OCI-LY7 (cell line): ENCODE measurements around the gene KHSRP. TPM values are rescaled to one million over a fixed set of nuclear protein-coding genes. Genes with fewer than 3 reads are reported as not detected.

Experiments used
- BruUV-seq: library from RNA; stranded (reverse); fragments of 400-500 nt; replicated peaks from 2 replicates; lab custom pipeline; 2021; lab: Mats Ljungman, UMichigan
- CTCF ChIA-PET: fragments of 300-600 bp; sonication (Branson Sonifier 250); formaldehyde crosslinking; loops from one replicate; lab custom pipeline; 2022; ENCODE audit warnings: antibody characterized with exemption; ENCODE audit not compliant: unreplicated experiment; lab: Charles Lee
- POLR2A ChIA-PET: fragments of 300-600 bp; sonication (Branson Sonifier 250); formaldehyde crosslinking; loops from one replicate; lab custom pipeline; 2022; ENCODE audit warnings: antibody characterized with exemption; lab: Charles Lee
- DNase-seq: peaks from one replicate; pipeline ENCODE4 v3.0.0-alpha.2; 2015; ENCODE audit warnings: low spot score
- H2AFZ ChIP-seq: fragments of 200-600 bp; sonication (generic), shearing (Covaris generic); 2 replicates; pipeline ENCODE4 v1.6.1; 2014; ENCODE audit warnings: mild to moderate bottlenecking, antibody characterized with exemption, low read length, moderate library complexity
- H3K27ac ChIP-seq: fragments of 200-600 bp; sonication (generic); 2 replicates; pipeline ENCODE4 v1.5.1; 2014; ENCODE audit warnings: mixed run types, low read depth, mild to moderate bottlenecking, moderate library complexity, low read length, inconsistent platforms; ENCODE audit not compliant: poor library complexity, severe bottlenecking
- H3K36me3 ChIP-seq: fragments of 200-600 bp; sonication (generic); 2 replicates; pipeline ENCODE4 v1.6.1; 2014; ENCODE audit warnings: mild to moderate bottlenecking, antibody characterized with exemption, low read length, moderate library complexity, mixed read lengths; ENCODE audit not compliant: insufficient read depth
- H3K4me1 ChIP-seq: fragments of 200-600 bp; sonication (generic); 2 replicates; pipeline ENCODE4 v1.5.1; 2014; ENCODE audit warnings: mild to moderate bottlenecking, low read length; ENCODE audit not compliant: insufficient read depth, poor library complexity, severe bottlenecking
- H3K4me2 ChIP-seq: fragments of 200-600 bp; sonication (generic); 2 replicates; pipeline ENCODE4 v1.6.1; 2014; ENCODE audit warnings: mild to moderate bottlenecking, low read length
- H3K4me3 ChIP-seq: fragments of 200-600 bp; sonication (generic); 2 replicates; pipeline ENCODE4 v1.5.1; 2014; ENCODE audit warnings: mild to moderate bottlenecking, low read depth, low read length; ENCODE audit not compliant: poor library complexity, severe bottlenecking
- H3K79me2 ChIP-seq: fragments of 200-600 bp; sonication (generic); 2 replicates; pipeline ENCODE4 v1.6.1; 2016; ENCODE audit warnings: low read depth, mild to moderate bottlenecking, low read length, moderate library complexity, mixed read lengths; ENCODE audit not compliant: insufficient read depth
- H3K9me2 ChIP-seq: fragments of 200-600 bp; sonication (generic); 2 replicates; pipeline ENCODE4 v1.6.1; 2016; ENCODE audit warnings: mild to moderate bottlenecking, low read length, mixed read lengths; ENCODE audit not compliant: insufficient read depth
- H3K9me3 ChIP-seq: fragments of 200-600 bp; sonication (generic); 2 replicates; pipeline ENCODE4 v1.6.1; 2014; ENCODE audit warnings: mild to moderate bottlenecking, mixed run types, low read length, mixed read lengths
- H4K20me1 ChIP-seq: fragments of 200-600 bp; sonication (generic); 2 replicates; pipeline ENCODE4 v1.6.1; 2014; ENCODE audit warnings: mild to moderate bottlenecking, antibody characterized with exemption, low read length, moderate library complexity, mixed read lengths; ENCODE audit not compliant: insufficient read depth
- EZH2phosphoT487 ChIP-seq: fragments of 200-600 bp; sonication (generic); IDR thresholded peaks from 2 replicates; pipeline ENCODE4 v1.6.1; 2018; ENCODE audit warnings: low read depth, borderline replicate concordance, mild to moderate bottlenecking, mixed run types, antibody characterized with exemption, low read length, moderate library complexity, mixed read lengths
- intact Hi-C: fragments of 100-400 bp; cut with micrococcal nuclease; formaldehyde crosslinking; loops from one replicate; pipeline ENCODE4 v1.10.0; 2022; ENCODE audit not compliant: unreplicated experiment
- total RNA-seq, 2 experiments: library from RNA; depleted of rRNA in 1 of 2; stranded (reverse); fragments of >200 nt in 1 of 2; shearing (Covaris generic) in 1 of 2; gene quantifications; 2 replicates each; pipeline ENCODE4 v1.2.3, GENCODE V29; 2014 to 2022
- TF ChIP-seq, protein P1 (sequence below): fragments of 200-600 bp; sonication (generic); conservative IDR thresholded peaks from 2 replicates; pipeline ENCODE4 v1.5.1; 2014; ENCODE audit warnings: mild to moderate bottlenecking, antibody characterized with exemption, low read length, moderate library complexity, mixed read lengths

The KHSRP gene
- total RNA-seq, 2 experiments from 2014 or later, result 255 to 499 TPM

DNA sequence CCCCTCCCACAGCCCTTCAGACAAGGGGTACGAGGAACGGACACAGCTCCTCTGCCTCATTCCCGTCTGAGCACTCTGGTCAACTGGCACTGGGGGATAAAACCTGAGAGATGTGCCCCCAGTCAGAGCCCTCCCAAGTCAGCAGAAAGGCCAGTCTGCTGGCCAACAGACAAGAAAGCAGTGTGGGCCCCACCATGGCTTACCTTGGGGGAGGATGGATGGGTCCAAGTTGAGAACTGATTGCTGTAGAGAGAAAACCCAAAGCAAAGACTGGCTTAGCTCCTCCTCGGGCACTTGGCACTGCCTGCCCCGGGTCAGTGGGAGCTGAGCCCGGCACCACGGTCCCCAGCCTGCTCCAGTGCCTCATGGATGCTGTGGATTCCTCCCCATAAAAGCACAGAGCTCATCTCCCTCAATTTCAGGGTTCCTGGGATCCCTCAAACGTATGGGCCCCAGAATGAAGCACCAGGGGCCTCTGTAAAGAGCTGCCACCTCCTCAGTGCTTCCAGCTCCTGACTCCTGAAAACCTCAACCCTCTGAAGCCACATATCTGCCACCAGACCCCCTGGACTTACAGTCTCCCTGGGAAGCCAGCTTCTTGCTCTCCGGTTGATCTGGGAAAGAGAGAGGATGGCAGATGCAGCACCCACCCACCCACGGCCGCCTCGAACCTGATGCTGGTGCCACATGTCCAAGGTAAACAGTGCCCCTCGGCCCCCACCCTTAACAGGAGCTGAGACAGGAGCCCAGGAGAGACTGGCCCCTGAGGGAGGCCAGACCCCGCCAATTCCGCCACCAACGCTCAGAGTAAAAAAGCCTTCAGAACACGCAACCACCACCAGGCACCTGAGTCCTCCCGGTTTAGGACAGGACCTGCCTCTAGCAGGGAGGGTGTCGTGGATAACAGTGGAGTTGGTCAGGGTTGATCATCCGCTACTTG is 3.3 kb downstream of the KHSRP start:
- Histone ChIP-seq H3K9me2 (no peaks in the 10 kb centered on the region), H3K27ac (no peak overlapping the region), H3K79me2 (peaks cover 49% of the 10 kb centered on the region), H2AFZ (no peak overlapping the region), H3K4me2 (0 out of 2 replicates have a peak overlapping the region, but pooled peaks have one; percentile 87), H3K9me3 (no peaks in the 10 kb centered on the region), H4K20me1 (peaks cover 29% of the 10 kb centered on the region), H3K36me3 (peaks cover 71% of the 10 kb centered on the region), H3K4me3 (no peak overlapping the region), H3K4me1 (peaks cover 24% of the 10 kb centered on the region)
- POLR2A ChIA-PET, result no interaction called here
- CTCF ChIA-PET, result no interaction called here
- TF ChIP-seq, protein P1, sequence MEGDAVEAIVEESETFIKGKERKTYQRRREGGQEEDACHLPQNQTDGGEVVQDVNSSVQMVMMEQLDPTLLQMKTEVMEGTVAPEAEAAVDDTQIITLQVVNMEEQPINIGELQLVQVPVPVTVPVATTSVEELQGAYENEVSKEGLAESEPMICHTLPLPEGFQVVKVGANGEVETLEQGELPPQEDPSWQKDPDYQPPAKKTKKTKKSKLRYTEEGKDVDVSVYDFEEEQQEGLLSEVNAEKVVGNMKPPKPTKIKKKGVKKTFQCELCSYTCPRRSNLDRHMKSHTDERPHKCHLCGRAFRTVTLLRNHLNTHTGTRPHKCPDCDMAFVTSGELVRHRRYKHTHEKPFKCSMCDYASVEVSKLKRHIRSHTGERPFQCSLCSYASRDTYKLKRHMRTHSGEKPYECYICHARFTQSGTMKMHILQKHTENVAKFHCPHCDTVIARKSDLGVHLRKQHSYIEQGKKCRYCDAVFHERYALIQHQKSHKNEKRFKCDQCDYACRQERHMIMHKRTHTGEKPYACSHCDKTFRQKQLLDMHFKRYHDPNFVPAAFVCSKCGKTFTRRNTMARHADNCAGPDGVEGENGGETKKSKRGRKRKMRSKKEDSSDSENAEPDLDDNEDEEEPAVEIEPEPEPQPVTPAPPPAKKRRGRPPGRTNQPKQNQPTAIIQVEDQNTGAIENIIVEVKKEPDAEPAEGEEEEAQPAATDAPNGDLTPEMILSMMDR, result no peak
- TF ChIP-seq EZH2phosphoT487, result no peak
- intact Hi-C loops, result loop anchor here (10.0 kb wide), 1 partner anchor 257 kb away; no protein-coding TSS in a partner anchor
- no peak for DNase-seq
- BruUV-seq, result no TSS peak

DNA sequence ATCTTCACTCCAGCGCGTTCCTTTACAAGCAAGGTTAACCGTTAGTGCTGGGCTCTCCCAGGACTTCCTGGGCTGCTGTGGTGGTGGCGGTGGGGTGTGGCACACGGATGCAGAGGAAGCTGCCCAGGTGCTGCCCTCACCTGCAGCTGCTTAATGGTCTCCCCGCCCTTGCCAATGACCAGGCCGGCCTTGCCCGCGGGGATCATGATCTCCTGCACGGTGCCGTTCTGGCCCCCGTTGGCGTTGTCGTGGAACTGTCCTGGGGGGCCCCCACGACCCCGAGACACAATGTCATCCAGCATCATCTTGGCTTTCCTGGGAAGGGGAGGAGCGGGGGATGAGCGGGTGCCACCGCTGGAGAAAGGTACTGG is 6.1 kb downstream of the KHSRP start:
- ChIA-PET POLR2A (interaction anchor here (0.5 kb wide), 1 partner anchor 671 kb away, joined by 5 read pairs; no protein-coding TSS in a partner anchor), CTCF (no interaction called here)
- no peak for DNase-seq
- TF ChIP-seq, protein P1, result no peak
- TF ChIP-seq EZH2phosphoT487, result no peak
- no peak overlapping the region for H2AFZ ChIP-seq
- no peaks in the 10 kb centered on the region for H3K9me3 ChIP-seq
- intact Hi-C loops, result no loop called here
- no peak overlapping the region for H3K4me3 ChIP-seq
- no peak overlapping the region for H3K27ac ChIP-seq
- peaks cover 97% of the 10 kb centered on the region for H3K36me3 ChIP-seq
- H3K4me2 ChIP-seq, result no peak overlapping the region
- H3K4me1 ChIP-seq, result peaks cover 14% of the 10 kb centered on the region
- peaks cover 43% of the 10 kb centered on the region for H3K79me2 ChIP-seq
- no TSS peak for BruUV-seq
- no peaks in the 10 kb centered on the region for H3K9me2 ChIP-seq
- H4K20me1 ChIP-seq, result peaks cover 25% of the 10 kb centered on the region
